ENCODE measurements around the gene SLC16A10. TPM values are rescaled to one million over a fixed set of nuclear protein-coding genes. Genes with fewer than 3 reads are reported as not detected.

The SLC16A10 gene
- total RNA-seq, 2 experiments from 2014 or later = 13.4 to 13.8 TPM

- ChIA-PET POLR2A (no interaction called here), CTCF (no interaction called here)
- Histone ChIP-seq H3K27me3 (ENCODE audit: control insufficient read depth in 1 of 2, insufficient read depth in 2 of 2, low read length in 2 of 2) (no peaks in the 10 kb centered on the region), H3K4me1 (ENCODE audit: insufficient read depth, low read length) (peaks cover 8% of the 10 kb centered on the region), H3K27ac (ENCODE audit: low read depth in 1 of 2, low read length in 2 of 2) (no peak overlapping the region), H3K36me3 (ENCODE audit: insufficient read depth, low read length) (no peaks in the 10 kb centered on the region), H3K4me3 (ENCODE audit: low read length) (no peak overlapping the region), H3K9me3 (ENCODE audit: control insufficient read depth in 1 of 2, insufficient read depth in 1 of 2, low read length in 2 of 2) (peaks cover 11 to 16% of the 10 kb centered on the region in 2 experiments)
- DNase-seq = no peak
- Mint-ChIP-seq H3K4me3 (no peak overlapping the region), H3K27ac (no peak overlapping the region), H3K9me3 (peaks cover 5% of the 10 kb centered on the region), H3K36me3 (ENCODE audit: low read depth) (peaks cover 41% of the 10 kb centered on the region), H3K27me3 (no peaks in the 10 kb centered on the region), H3K4me1 (ENCODE audit: low read depth) (peaks cover 9% of the 10 kb centered on the region)
- intact Hi-C loops (cut with DNase I, micrococcal nuclease) = no loop called here
- TF ChIP-seq CTCF (IDR thresholded peaks at IDR 0.05) = no peak
- ATAC-seq (ENCODE audit: poor library complexity) = no peak
Observed at GRCh38 chr6:111161650-111162049, 74.3 kb downstream of the SLC16A10 start.

- Histone ChIP-seq H3K9me3 (ENCODE audit: control insufficient read depth in 1 of 2, insufficient read depth in 1 of 2, low read length in 2 of 2) (peaks cover 11 to 16% of the 10 kb centered on the region in 2 experiments), H3K27ac (ENCODE audit: low read depth in 1 of 2, low read length in 2 of 2) (no peak overlapping the region), H3K4me1 (ENCODE audit: insufficient read depth, low read length) (no peaks in the 10 kb centered on the region), H3K27me3 (ENCODE audit: control insufficient read depth in 1 of 2, insufficient read depth in 2 of 2, low read length in 2 of 2) (no peaks in the 10 kb centered on the region), H3K4me3 (ENCODE audit: low read length) (no peak overlapping the region), H3K36me3 (ENCODE audit: insufficient read depth, low read length) (no peaks in the 10 kb centered on the region)
- ChIA-PET POLR2A (no interaction called here), CTCF (no interaction called here)
- H3K4me3 Mint-ChIP-seq = no peak overlapping the region
- intact Hi-C loops (cut with DNase I, micrococcal nuclease) = no loop called here
- DNase-seq (no peak), ATAC-seq (ENCODE audit: poor library complexity) (no peak)
- H3K27me3 Mint-ChIP-seq = no peaks in the 10 kb centered on the region
- peaks cover 5% of the 10 kb centered on the region for H3K9me3 Mint-ChIP-seq
- H3K36me3 Mint-ChIP-seq (ENCODE audit: low read depth) = peaks cover 44% of the 10 kb centered on the region
- H3K27ac Mint-ChIP-seq = no peak overlapping the region
- TF ChIP-seq CTCF (IDR thresholded peaks at IDR 0.05) = no peak
- peaks cover 4% of the 10 kb centered on the region for H3K4me1 Mint-ChIP-seq (ENCODE audit: low read depth)
Observed at GRCh38 chr6:111162504-111162903, 75.2 kb downstream of the SLC16A10 start.

- Mint-ChIP-seq H3K27ac (no peak overlapping the region), H3K9me3 (no peaks in the 10 kb centered on the region), H3K36me3 (ENCODE audit: low read depth) (peaks cover 6% of the 10 kb centered on the region), H3K4me3 (no peak overlapping the region), H3K4me1 (ENCODE audit: low read depth) (peaks cover 26% of the 10 kb centered on the region), H3K27me3 (no peaks in the 10 kb centered on the region)
- no peaks in the 10 kb centered on the region for H3K36me3 ChIP-seq (ENCODE audit: insufficient read depth, low read length)
- H3K4me1 ChIP-seq (ENCODE audit: insufficient read depth, low read length) = peaks cover 11% of the 10 kb centered on the region
- H3K27me3 ChIP-seq (ENCODE audit: control insufficient read depth in 1 of 2, insufficient read depth in 2 of 2, low read length in 2 of 2) = no peaks in the 10 kb centered on the region
- ChIA-PET CTCF (interaction anchor here (0.6 kb wide), 1 partner anchor 79 kb away, joined by 3 read pairs; no protein-coding TSS in a partner anchor), POLR2A (interaction anchor here (0.7 kb wide), 1 partner anchor 75 kb away, joined by 3 read pairs; no protein-coding TSS in a partner anchor)
- DNase-seq (no peak), ATAC-seq (ENCODE audit: poor library complexity) (no peak)
- H3K27ac ChIP-seq (ENCODE audit: low read depth in 1 of 2, low read length in 2 of 2) = no peak overlapping the region
- no peak overlapping the region for H3K4me3 ChIP-seq (ENCODE audit: low read length)
- H3K9me3 ChIP-seq (ENCODE audit: control insufficient read depth in 1 of 2, insufficient read depth in 1 of 2, low read length in 2 of 2) = no peaks in the 10 kb centered on the region
- intact Hi-C loops (cut with DNase I, micrococcal nuclease) = loop anchor here in 1 of 2 experiments (5.0 kb wide), 1 partner anchor 84 kb away; the partner anchor contains the start of gene SLC16A10
- no peak for TF ChIP-seq CTCF (IDR thresholded peaks at IDR 0.05)
Observed at GRCh38 chr6:111171577-111172400, 84.5 kb downstream of the SLC16A10 start.
